Spinal cord (tissue), 10 donors: ENCODE data around the gene CTSE. TPM values are rescaled to one million over a fixed set of nuclear protein-coding genes. Genes with fewer than 3 reads are reported as not detected.

Source experiments
- DNase-seq, 6 donors: peaks; one replicate each; pipeline versions ENCODE4 v3.0.0 to v3.0.0-alpha.2; 2013 to 2015; ENCODE audit warnings: low spot score in 6 of 6, low read depth in 4 of 6
- H3K27ac ChIP-seq: one replicate; pipeline ENCODE4 v1.5.1; 2013; ENCODE audit warnings: low read depth, low read length, control low read depth
- H3K27me3 ChIP-seq: one replicate; pipeline ENCODE4 v1.6.1; 2013; ENCODE audit warnings: low read length; ENCODE audit not compliant: control insufficient read depth, insufficient read depth
- H3K36me3 ChIP-seq: one replicate; pipeline ENCODE4 v1.6.1; 2013; ENCODE audit warnings: low read length; ENCODE audit not compliant: control insufficient read depth, insufficient read depth
- H3K4me1 ChIP-seq: one replicate; pipeline ENCODE4 v1.6.1; 2013; ENCODE audit warnings: low read length; ENCODE audit not compliant: control insufficient read depth, insufficient read depth
- H3K4me3 ChIP-seq: one replicate; pipeline ENCODE4 v1.5.1; 2013; ENCODE audit warnings: low read depth, low read length, control low read depth
- H3K9me3 ChIP-seq: one replicate; pipeline ENCODE4 v1.6.1; 2013; ENCODE audit warnings: low read length; ENCODE audit not compliant: control insufficient read depth, insufficient read depth
- WGBS: methylation state at CpG from one replicate; pipeline ENCODE4 v1.1.5; 2013; ENCODE audit warnings: missing lambda C conversion rate; ENCODE audit not compliant: insufficient coverage; 5-methylcytosine and 5-hydroxymethylcytosine counted together
- polyA plus RNA-seq, 2 donors: library from polyadenylated mRNA; unstranded; fragments of 120-200 nt; gene quantifications; one replicate each; pipeline ENCODE4 v1.2.1, GENCODE V29; 2013; ENCODE audit not compliant: insufficient read length in 2 of 2
- total RNA-seq, 2 donors: library from RNA; depleted of rRNA in 1 of 2; stranded (reverse); fragments of 120-200 nt in 1 of 2; fragments of >200 nt in 1 of 2; gene quantifications; one replicate each; pipeline versions ENCODE4 v1.2.3 to v1.2.4, GENCODE V29; 2013 to 2014
- donor health status: healthy.

The CTSE gene
- total and polyA plus RNA-seq, 4 donors, result 0.18 to 0.28 (median 0.20) TPM; not detected in 1

- H3K4me3 ChIP-seq, result no peak overlapping the region
Observed at GRCh38 chr1:205986292-205986691, 37.4 kb downstream of the CTSE start.

GRCh38 chr1:205985330-205986005 is 38.2 kb downstream of the CTSE start:
- 92% methylated on average over 7 of the region's 9 CpGs for WGBS
- Histone ChIP-seq H3K4me1 (peaks cover 10% of the 10 kb centered on the region), H3K27ac (no peak overlapping the region), H3K36me3 (no peaks in the 10 kb centered on the region), H3K9me3 (no peaks in the 10 kb centered on the region), H3K4me3 (no peak overlapping the region), H3K27me3 (no peaks in the 10 kb centered on the region)
- DNase-seq, result no peak

More at GRCh38 chr1:205986292-205986691, 37.4 kb downstream of the CTSE start:
- no peaks in the 10 kb centered on the region for H3K9me3 ChIP-seq
- H3K27ac ChIP-seq, result no peak overlapping the region
- no peaks in the 10 kb centered on the region for H3K36me3 ChIP-seq
- H3K27me3 ChIP-seq, result no peaks in the 10 kb centered on the region
- WGBS, result 63% methylated on average over 1 of the region's 3 CpGs
- peaks cover 10% of the 10 kb centered on the region for H3K4me1 ChIP-seq
- DNase-seq, result no peak

DNA sequence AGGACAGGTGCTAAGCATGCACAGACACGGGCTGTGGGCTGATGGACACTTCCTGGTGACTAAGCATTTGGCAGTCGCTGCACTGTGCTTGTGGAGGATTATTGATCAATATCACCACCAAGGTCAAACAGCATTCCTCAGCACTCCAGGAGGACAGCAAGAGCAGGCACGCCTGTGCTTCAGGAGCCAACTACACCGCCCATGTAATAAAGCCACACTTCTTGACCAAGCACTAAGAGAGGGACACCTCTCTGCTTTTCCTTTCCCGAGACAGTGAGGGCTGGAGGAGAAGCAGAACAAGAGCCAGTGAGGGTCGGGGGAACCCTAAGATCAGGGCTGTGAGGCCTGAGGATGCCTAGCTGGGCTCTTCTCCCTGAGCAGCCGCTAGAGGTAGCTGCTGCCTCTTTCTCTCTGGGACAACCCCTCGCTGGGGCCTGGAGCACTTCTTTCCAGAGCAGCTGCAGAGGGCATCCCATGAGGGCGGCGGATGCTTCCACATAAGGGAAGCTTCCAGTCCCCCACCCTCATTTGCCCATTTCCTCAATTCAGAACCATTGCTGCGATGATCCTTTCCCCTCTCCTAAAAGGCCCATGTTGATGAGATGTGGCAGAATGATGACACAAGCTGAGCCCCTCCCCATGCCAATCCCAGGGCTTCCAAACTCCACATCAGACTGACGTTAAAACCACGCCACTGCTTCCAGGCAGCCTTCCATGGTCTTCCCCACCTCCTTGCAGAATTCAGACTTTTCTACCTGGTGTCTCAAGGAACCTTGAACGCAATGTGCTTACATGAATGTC is 39.6 kb downstream of the CTSE start:
- peak in 4 of 6 donors; percentile 39 to 82 (median 58) for DNase-seq
- Histone ChIP-seq H3K27me3 (no peaks in the 10 kb centered on the region), H3K9me3 (no peaks in the 10 kb centered on the region), H3K4me3 (no peak overlapping the region), H3K36me3 (no peaks in the 10 kb centered on the region), H3K4me1 (peaks cover 10% of the 10 kb centered on the region), H3K27ac (no peak overlapping the region)
- WGBS, result 47% methylated on average over 9 of the region's 14 CpGs

- Histone ChIP-seq H3K4me3 (no peak overlapping the region), H3K36me3 (no peaks in the 10 kb centered on the region), H3K4me1 (peaks cover 20% of the 10 kb centered on the region), H3K9me3 (no peaks in the 10 kb centered on the region), H3K27ac (no peak overlapping the region), H3K27me3 (no peaks in the 10 kb centered on the region)
- no CpG with 5 or more reads among the region's 1 CpG for WGBS
- DNase-seq, result no peak
Observed at GRCh38 chr1:205981257-205981656, 42.4 kb downstream of the CTSE start.

DNA sequence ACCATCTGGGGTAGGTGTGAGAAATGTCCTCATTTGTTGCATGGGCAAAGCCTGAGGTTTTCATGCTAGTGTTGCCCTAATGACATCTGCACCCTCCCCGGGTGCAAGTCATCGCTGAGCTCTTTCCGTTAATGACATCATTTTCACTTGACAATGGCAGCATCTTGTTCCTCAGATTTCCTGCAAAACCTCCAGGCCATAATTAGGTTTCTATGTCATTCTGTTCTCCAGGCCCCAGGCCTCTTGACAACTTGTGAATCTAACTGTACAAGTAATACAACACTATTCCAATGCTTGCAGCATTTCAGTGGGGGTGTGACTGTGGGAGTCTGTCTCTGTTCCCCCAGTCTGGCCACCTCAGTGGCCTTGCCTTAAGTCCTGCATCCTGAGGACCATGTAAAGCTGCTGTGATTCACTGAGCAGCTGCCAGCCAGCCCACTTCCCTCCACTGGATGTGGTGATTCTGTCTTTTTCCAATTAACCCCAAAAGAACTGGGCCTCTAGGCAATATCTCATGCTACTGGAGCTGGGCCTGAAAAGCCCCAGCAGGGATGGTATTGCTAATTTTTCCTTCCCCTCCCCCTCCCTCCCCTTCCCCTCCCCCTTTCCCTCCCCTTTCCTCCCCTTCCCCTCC is 43.3 kb downstream of the CTSE start:
- H3K27ac ChIP-seq, result no peak overlapping the region
- 43% methylated on average over 3 of the region's 3 CpGs for WGBS

DNA sequence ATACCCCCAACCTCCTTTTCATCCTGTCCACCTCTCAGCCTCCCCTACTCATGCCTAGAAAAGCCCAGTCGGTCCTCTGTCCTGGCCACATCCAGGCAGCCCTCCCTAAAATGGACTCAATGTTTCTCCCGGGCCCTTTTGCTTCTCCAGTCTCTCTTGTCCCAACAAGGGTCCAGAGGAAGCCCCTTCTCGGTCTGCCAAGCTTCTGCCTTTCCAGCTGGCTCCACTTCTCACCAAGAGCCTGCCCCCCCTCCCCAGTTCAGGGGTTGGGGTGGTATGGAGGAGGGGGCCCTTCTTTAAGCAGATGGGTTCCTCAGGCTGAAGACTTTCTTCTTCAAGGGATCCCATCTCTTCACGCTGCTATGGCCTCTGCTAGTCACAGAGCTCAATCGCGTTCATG is 44.4 kb downstream of the CTSE start:
- H3K4me1 ChIP-seq, result peaks cover 26% of the 10 kb centered on the region
- H3K4me3 ChIP-seq, result no peak overlapping the region
- no peaks in the 10 kb centered on the region for H3K27me3 ChIP-seq
- no peaks in the 10 kb centered on the region for H3K36me3 ChIP-seq
- no peak for DNase-seq
- WGBS, result 86% methylated on average over 5 of the region's 6 CpGs
- H3K9me3 ChIP-seq, result no peaks in the 10 kb centered on the region
- no peak overlapping the region for H3K27ac ChIP-seq

More for the DNA sequence above, 43.3 kb downstream of the CTSE start:
- Histone ChIP-seq H3K4me1 (peaks cover 29% of the 10 kb centered on the region), H3K9me3 (no peaks in the 10 kb centered on the region), H3K36me3 (no peaks in the 10 kb centered on the region), H3K27me3 (no peaks in the 10 kb centered on the region), H3K4me3 (no peak overlapping the region)
- DNase-seq, result peak in 2 of 6 donors; percentile 23 to 26

GRCh38 chr1:205978676-205979075 is 45.0 kb downstream of the CTSE start:
- Histone ChIP-seq H3K4me1 (peaks cover 20% of the 10 kb centered on the region), H3K27ac (no peak overlapping the region), H3K27me3 (no peaks in the 10 kb centered on the region), H3K4me3 (no peak overlapping the region), H3K36me3 (no peaks in the 10 kb centered on the region), H3K9me3 (no peaks in the 10 kb centered on the region)
- WGBS, result 92% methylated on average over 5 of the region's 7 CpGs
- no peak for DNase-seq

GRCh38 chr1:205977402-205978014 is 46.2 kb downstream of the CTSE start:
- peak overlapping the region; percentile 71 for H3K27ac ChIP-seq
- 100% methylated on average over 1 of the region's 2 CpGs for WGBS

DNA sequence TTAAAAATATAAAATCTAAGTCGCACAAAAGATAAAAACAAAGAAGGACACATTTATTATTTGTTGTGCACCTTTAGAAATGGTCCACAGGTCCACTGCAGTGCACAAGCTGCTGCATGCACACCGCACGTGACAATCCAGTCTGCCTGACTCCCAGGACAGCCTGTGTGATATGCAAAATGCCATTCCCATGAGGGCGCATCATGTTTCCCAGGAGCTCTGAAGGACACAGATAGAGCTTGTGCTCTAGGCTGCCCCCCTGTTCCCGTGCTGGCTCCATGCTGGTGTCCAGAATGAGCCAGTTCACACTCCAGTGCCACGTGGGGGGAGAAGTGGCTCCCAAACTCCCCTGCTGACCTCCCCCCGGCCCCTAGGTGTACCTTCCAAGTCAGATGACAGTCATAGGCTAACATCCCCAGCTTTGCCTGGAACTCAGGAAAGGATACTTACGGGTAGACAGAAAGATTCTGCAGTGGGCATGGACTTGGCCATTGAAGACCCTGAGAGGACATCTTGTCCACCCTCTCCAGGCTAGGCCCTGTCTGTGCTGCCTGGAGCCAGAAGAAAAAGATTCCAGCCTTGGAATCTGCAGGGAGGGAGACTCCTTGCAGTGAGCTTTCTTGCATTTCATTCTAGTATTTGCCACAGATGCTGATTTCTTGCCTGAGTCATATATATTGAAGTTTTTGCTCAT is 46.8 kb downstream of the CTSE start:
- Histone ChIP-seq H3K9me3 (no peaks in the 10 kb centered on the region), H3K4me1 (peaks cover 20% of the 10 kb centered on the region), H3K36me3 (no peaks in the 10 kb centered on the region), H3K4me3 (no peak overlapping the region), H3K27ac (peak overlapping the region; percentile 71), H3K27me3 (no peaks in the 10 kb centered on the region)
- peak in 3 of 6 donors; percentile 12 to 52 (median 49) for DNase-seq
- 41% methylated on average over 7 of the region's 8 CpGs for WGBS

More at GRCh38 chr1:205977402-205978014, 46.2 kb downstream of the CTSE start:
- no peaks in the 10 kb centered on the region for H3K27me3 ChIP-seq
- peaks cover 20% of the 10 kb centered on the region for H3K4me1 ChIP-seq
- no peak overlapping the region for H3K4me3 ChIP-seq
- no peaks in the 10 kb centered on the region for H3K9me3 ChIP-seq
- H3K36me3 ChIP-seq, result no peaks in the 10 kb centered on the region
- DNase-seq, result peak; percentile 52 to 93 (median 64)
